ENCODE data around the gene ZNF664. TPM values are rescaled to one million over a fixed set of nuclear protein-coding genes. Genes with fewer than 3 reads are reported as not detected.

The ZNF664 gene
- total and polyA plus RNA-seq, 2 of the 8 experiments (the other 6 are each of a cell fraction or from before 2014, with no cell fraction given): 22.8 to 51.4 TPM

GRCh38 chr12:124018539-124018938 is 45.5 kb downstream of the ZNF664 start (continued):
- TF ChIP-seq, protein P1, sequence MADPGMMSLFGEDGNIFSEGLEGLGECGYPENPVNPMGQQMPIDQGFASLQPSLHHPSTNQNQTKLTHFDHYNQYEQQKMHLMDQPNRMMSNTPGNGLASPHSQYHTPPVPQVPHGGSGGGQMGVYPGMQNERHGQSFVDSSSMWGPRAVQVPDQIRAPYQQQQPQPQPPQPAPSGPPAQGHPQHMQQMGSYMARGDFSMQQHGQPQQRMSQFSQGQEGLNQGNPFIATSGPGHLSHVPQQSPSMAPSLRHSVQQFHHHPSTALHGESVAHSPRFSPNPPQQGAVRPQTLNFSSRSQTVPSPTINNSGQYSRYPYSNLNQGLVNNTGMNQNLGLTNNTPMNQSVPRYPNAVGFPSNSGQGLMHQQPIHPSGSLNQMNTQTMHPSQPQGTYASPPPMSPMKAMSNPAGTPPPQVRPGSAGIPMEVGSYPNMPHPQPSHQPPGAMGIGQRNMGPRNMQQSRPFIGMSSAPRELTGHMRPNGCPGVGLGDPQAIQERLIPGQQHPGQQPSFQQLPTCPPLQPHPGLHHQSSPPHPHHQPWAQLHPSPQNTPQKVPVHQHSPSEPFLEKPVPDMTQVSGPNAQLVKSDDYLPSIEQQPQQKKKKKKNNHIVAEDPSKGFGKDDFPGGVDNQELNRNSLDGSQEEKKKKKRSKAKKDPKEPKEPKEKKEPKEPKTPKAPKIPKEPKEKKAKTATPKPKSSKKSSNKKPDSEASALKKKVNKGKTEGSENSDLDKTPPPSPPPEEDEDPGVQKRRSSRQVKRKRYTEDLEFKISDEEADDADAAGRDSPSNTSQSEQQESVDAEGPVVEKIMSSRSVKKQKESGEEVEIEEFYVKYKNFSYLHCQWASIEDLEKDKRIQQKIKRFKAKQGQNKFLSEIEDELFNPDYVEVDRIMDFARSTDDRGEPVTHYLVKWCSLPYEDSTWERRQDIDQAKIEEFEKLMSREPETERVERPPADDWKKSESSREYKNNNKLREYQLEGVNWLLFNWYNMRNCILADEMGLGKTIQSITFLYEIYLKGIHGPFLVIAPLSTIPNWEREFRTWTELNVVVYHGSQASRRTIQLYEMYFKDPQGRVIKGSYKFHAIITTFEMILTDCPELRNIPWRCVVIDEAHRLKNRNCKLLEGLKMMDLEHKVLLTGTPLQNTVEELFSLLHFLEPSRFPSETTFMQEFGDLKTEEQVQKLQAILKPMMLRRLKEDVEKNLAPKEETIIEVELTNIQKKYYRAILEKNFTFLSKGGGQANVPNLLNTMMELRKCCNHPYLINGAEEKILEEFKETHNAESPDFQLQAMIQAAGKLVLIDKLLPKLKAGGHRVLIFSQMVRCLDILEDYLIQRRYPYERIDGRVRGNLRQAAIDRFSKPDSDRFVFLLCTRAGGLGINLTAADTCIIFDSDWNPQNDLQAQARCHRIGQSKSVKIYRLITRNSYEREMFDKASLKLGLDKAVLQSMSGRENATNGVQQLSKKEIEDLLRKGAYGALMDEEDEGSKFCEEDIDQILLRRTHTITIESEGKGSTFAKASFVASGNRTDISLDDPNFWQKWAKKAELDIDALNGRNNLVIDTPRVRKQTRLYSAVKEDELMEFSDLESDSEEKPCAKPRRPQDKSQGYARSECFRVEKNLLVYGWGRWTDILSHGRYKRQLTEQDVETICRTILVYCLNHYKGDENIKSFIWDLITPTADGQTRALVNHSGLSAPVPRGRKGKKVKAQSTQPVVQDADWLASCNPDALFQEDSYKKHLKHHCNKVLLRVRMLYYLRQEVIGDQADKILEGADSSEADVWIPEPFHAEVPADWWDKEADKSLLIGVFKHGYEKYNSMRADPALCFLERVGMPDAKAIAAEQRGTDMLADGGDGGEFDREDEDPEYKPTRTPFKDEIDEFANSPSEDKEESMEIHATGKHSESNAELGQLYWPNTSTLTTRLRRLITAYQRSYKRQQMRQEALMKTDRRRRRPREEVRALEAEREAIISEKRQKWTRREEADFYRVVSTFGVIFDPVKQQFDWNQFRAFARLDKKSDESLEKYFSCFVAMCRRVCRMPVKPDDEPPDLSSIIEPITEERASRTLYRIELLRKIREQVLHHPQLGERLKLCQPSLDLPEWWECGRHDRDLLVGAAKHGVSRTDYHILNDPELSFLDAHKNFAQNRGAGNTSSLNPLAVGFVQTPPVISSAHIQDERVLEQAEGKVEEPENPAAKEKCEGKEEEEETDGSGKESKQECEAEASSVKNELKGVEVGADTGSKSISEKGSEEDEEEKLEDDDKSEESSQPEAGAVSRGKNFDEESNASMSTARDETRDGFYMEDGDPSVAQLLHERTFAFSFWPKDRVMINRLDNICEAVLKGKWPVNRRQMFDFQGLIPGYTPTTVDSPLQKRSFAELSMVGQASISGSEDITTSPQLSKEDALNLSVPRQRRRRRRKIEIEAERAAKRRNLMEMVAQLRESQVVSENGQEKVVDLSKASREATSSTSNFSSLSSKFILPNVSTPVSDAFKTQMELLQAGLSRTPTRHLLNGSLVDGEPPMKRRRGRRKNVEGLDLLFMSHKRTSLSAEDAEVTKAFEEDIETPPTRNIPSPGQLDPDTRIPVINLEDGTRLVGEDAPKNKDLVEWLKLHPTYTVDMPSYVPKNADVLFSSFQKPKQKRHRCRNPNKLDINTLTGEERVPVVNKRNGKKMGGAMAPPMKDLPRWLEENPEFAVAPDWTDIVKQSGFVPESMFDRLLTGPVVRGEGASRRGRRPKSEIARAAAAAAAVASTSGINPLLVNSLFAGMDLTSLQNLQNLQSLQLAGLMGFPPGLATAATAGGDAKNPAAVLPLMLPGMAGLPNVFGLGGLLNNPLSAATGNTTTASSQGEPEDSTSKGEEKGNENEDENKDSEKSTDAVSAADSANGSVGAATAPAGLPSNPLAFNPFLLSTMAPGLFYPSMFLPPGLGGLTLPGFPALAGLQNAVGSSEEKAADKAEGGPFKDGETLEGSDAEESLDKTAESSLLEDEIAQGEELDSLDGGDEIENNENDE (IDR thresholded peaks at IDR 0.05; ENCODE audit: insufficient replicate concordance, low read length): no peak
- TF ChIP-seq YY1 (IDR thresholded peaks at IDR 0.05; ENCODE audit: low read depth, low read length) (no peak), GTF2F1 (IDR thresholded peaks at IDR 0.05; ENCODE audit: borderline replicate concordance, low read depth, low read length) (no peak), POLR2AphosphoS5 (IDR thresholded peaks at IDR 0.05; ENCODE audit: low read depth, low read length) (no peak), KDM5A (IDR thresholded peaks at IDR 0.05; ENCODE audit: low read length) (no peak)
